ENCODE measurements around the gene MAP1LC3B2. TPM values are rescaled to one million over a fixed set of nuclear protein-coding genes. Genes with fewer than 3 reads are reported as not detected.
"Not testable (repeated sequence)": the region's sequence is repeated elsewhere in the genome, so short reads cannot be mapped to it uniquely, and the experiment has no call there.

Gene MAP1LC3B2
- total RNA-seq, 1 donor from 2014 or later = 4.1 TPM

- intact Hi-C loops (cut with DNase I) = no loop called here
- peak; percentile 44 for ATAC-seq (ENCODE audit: poor library complexity)
- DNase-seq = no peak
These were observed 7.0 kb upstream of the MAP1LC3B2 start for GRCh38 chr12:116551952-116552772.

- no peak for ATAC-seq (ENCODE audit: poor library complexity)
- intact Hi-C loops (cut with DNase I) = no loop called here
- DNase-seq = no peak
These were observed 6.3 kb upstream of the MAP1LC3B2 start for GRCh38 chr12:116552773-116553373.

GRCh38 chr12:116556356-116556952 lies 2.7 kb upstream of the MAP1LC3B2 start:
- intact Hi-C loops (cut with DNase I) = no loop called here
- no peak for ATAC-seq (ENCODE audit: poor library complexity)

GRCh38 chr12:116556964-116557698 lies 2.0 kb upstream of the MAP1LC3B2 start:
- ATAC-seq (ENCODE audit: poor library complexity) (no peak), DNase-seq (no peak)
- intact Hi-C loops (cut with DNase I) = no loop called here

More at GRCh38 chr12:116556356-116556952, 2.7 kb upstream of the MAP1LC3B2 start:
- no peak for DNase-seq

- no peak for ATAC-seq (ENCODE audit: poor library complexity)
These were observed 660 bp upstream of the MAP1LC3B2 start for GRCh38 chr12:116558280-116559161.

GRCh38 chr12:116561181-116561821 lies 2.1 kb downstream of the MAP1LC3B2 start:
- intact Hi-C loops (cut with DNase I) = no loop called here
- ATAC-seq (ENCODE audit: poor library complexity) (no peak), DNase-seq (no peak)

More at GRCh38 chr12:116558280-116559161, 660 bp upstream of the MAP1LC3B2 start:
- DNase-seq = no peak
- intact Hi-C loops (cut with DNase I) = no loop called here

GRCh38 chr12:116562090-116562489 lies 2.9 kb downstream of the MAP1LC3B2 start:
- ATAC-seq (ENCODE audit: poor library complexity) = no peak
- DNase-seq = no peak
- intact Hi-C loops (cut with DNase I) = no loop called here

GRCh38 chr12:116563262-116563661 lies 4.1 kb downstream of the MAP1LC3B2 start:
- no peak for DNase-seq
- no peak for ATAC-seq (ENCODE audit: poor library complexity)
- intact Hi-C loops (cut with DNase I) = no loop called here

GRCh38 chr12:116564080-116564479 lies 4.9 kb downstream of the MAP1LC3B2 start:
- intact Hi-C loops (cut with DNase I) = no loop called here
- ATAC-seq (ENCODE audit: poor library complexity) (no peak), DNase-seq (no peak)

- DNase-seq; intact Hi-C loops (cut with DNase I); ATAC-seq (ENCODE audit: poor library complexity): not testable (repeated sequence)
These were observed 6.0 kb downstream of the MAP1LC3B2 start for GRCh38 chr12:116565221-116565620.

- DNase-seq = no peak
- intact Hi-C loops (cut with DNase I) = no loop called here
- no peak for ATAC-seq (ENCODE audit: poor library complexity)
These were observed 6.8 kb downstream of the MAP1LC3B2 start for GRCh38 chr12:116565963-116566362.

- intact Hi-C loops (cut with DNase I) = no loop called here
- ATAC-seq (ENCODE audit: poor library complexity) (no peak), DNase-seq (no peak)
These were observed 9.0 kb downstream of the MAP1LC3B2 start for GRCh38 chr12:116568203-116568602.

- no peak for ATAC-seq (ENCODE audit: poor library complexity)
- intact Hi-C loops (cut with DNase I) = no loop called here
- no peak for DNase-seq
These were observed 11.9 kb downstream of the MAP1LC3B2 start for GRCh38 chr12:116571089-116571488.

- intact Hi-C loops (cut with DNase I) = no loop called here
These were observed 14.6 kb downstream of the MAP1LC3B2 start for GRCh38 chr12:116573776-116574175.

GRCh38 chr12:116575754-116576153 lies 16.6 kb downstream of the MAP1LC3B2 start:
- intact Hi-C loops (cut with DNase I); ATAC-seq (ENCODE audit: poor library complexity): not testable (repeated sequence)

More at GRCh38 chr12:116573776-116574175, 14.6 kb downstream of the MAP1LC3B2 start:
- no peak for ATAC-seq (ENCODE audit: poor library complexity)
- no peak for DNase-seq

GRCh38 chr12:116577154-116577561 lies 18.0 kb downstream of the MAP1LC3B2 start:
- ATAC-seq (ENCODE audit: poor library complexity) (no peak), DNase-seq (no peak)
- intact Hi-C loops (cut with DNase I) = no loop called here

More at GRCh38 chr12:116575754-116576153, 16.6 kb downstream of the MAP1LC3B2 start:
- not testable (repeated sequence) for DNase-seq

GRCh38 chr12:116578051-116578450 lies 18.9 kb downstream of the MAP1LC3B2 start:
- no peak for DNase-seq
- intact Hi-C loops (cut with DNase I) = no loop called here
- ATAC-seq (ENCODE audit: poor library complexity) = no peak
